Activated B cell treated with CpG ODN at 0.5 μM for 24 hours (primary cell): ENCODE data around the gene DMRTC2. TPM values are rescaled to one million over a fixed set of nuclear protein-coding genes. Genes with fewer than 3 reads are reported as not detected.

ENCODE experiments used
- ATAC-seq: fragments of 200-7000 bp; cut with Tn5 transposase; one replicate; pipeline ENCODE4 v1.10.0; 2021; ENCODE audit warnings: low read depth, mild to moderate bottlenecking, moderate library complexity
- CTCF ChIA-PET: fragments of 350-600 bp; sonication (Branson Sonifier 250); formaldehyde crosslinking; loops from one replicate; lab custom pipeline; 2021; ENCODE audit warnings: antibody characterized with exemption; lab: Charles Lee
- POLR2A ChIA-PET: fragments of 350-600 bp; sonication (Branson Sonifier 250); formaldehyde crosslinking; loops from one replicate; lab custom pipeline; 2021; ENCODE audit warnings: antibody characterized with exemption; lab: Charles Lee
- DNase-seq: peaks from one replicate; pipeline ENCODE4 v3.0.0; 2022
- H3K27ac Mint-ChIP-seq: one replicate; pipeline ENCODE4 v1.8.0; 2020; ENCODE audit warnings: mixed read lengths
- H3K27me3 Mint-ChIP-seq: one replicate; pipeline ENCODE4 v1.8.0; 2021; ENCODE audit warnings: mixed read lengths
- H3K36me3 Mint-ChIP-seq: one replicate; pipeline ENCODE4 v1.8.0; 2021; ENCODE audit warnings: low read depth, mixed read lengths
- H3K4me1 Mint-ChIP-seq: one replicate; pipeline ENCODE4 v1.8.0; 2021; ENCODE audit warnings: mixed read lengths
- H3K4me3 Mint-ChIP-seq: one replicate; pipeline ENCODE4 v1.8.0; 2020; ENCODE audit warnings: mild to moderate bottlenecking, mixed read lengths
- H3K9me3 Mint-ChIP-seq: one replicate; pipeline ENCODE4 v1.8.0; 2020; ENCODE audit warnings: mixed read lengths
- CTCF ChIP-seq: fragments of 200-600 bp; IDR thresholded peaks from one replicate; pipeline ENCODE4 v1.8.0; 2022; ENCODE audit warnings: antibody characterized with exemption, mild to moderate bottlenecking
- intact Hi-C: fragments of 100-400 bp; cut with micrococcal nuclease; formaldehyde crosslinking; loops from one replicate; pipeline ENCODE4 v1.15.1; 2024
- total RNA-seq: library from RNA; stranded (reverse); gene quantifications from 2 replicates; pipeline ENCODE4 v1.2.3, GENCODE V29; 2022

DMRTC2 gene
- total RNA-seq, 1 donor from 2014 or later: not detected

- CTCF ChIA-PET: interaction anchor here (1.3 kb wide), 1 partner anchor 23 kb away, joined by 6 read pairs; no protein-coding TSS in a partner anchor
Measured at GRCh38 chr19:41816761-41817160, 28.1 kb upstream of the DMRTC2 start.

GRCh38 chr19:41821003-41821735, 23.7 kb upstream of the DMRTC2 start:
- intact Hi-C loops: loop anchor here (1.0 to 5.0 kb wide), 3 partner anchors 28 to 179 kb away; no protein-coding TSS in a partner anchor
- H3K36me3 Mint-ChIP-seq: no peaks in the 10 kb centered on the region
- ATAC-seq (peak; percentile 97), DNase-seq (no peak)
- no peak for TF ChIP-seq CTCF
- no peaks in the 10 kb centered on the region for H3K4me1 Mint-ChIP-seq
- no peak overlapping the region for H3K27ac Mint-ChIP-seq
- no peak overlapping the region for H3K4me3 Mint-ChIP-seq
- H3K9me3 Mint-ChIP-seq: no peaks in the 10 kb centered on the region
- POLR2A ChIA-PET: interaction anchor here (1.0 to 1.8 kb wide), 2 partner anchors 28 to 68 kb away, joined by 3 to 9 read pairs; no protein-coding TSS in a partner anchor
- CTCF ChIA-PET: interaction anchor here (0.6 to 9.1 kb wide), 9 partner anchors 10 to 179 kb away, joined by 4 to 206 read pairs (median 10); partner anchors contain the start of genes CEACAM3 and CEACAM6
- peaks cover 17% of the 10 kb centered on the region for H3K27me3 Mint-ChIP-seq

More at GRCh38 chr19:41816761-41817160, 28.1 kb upstream of the DMRTC2 start:
- Mint-ChIP-seq H3K27me3 (peaks cover 5% of the 10 kb centered on the region), H3K36me3 (no peaks in the 10 kb centered on the region), H3K4me3 (no peak overlapping the region), H3K9me3 (no peaks in the 10 kb centered on the region), H3K27ac (no peak overlapping the region), H3K4me1 (no peaks in the 10 kb centered on the region)
- DNase-seq (no peak), ATAC-seq (no peak)
- intact Hi-C loops: no loop called here
- POLR2A ChIA-PET: no interaction called here
- no peak for TF ChIP-seq CTCF

- no peak for TF ChIP-seq CTCF
- POLR2A ChIA-PET: no interaction called here
- CTCF ChIA-PET: interaction anchor here (3.0 kb wide), 1 partner anchor 45 kb away, joined by 13 read pairs; no protein-coding TSS in a partner anchor
- Mint-ChIP-seq H3K4me1 (no peaks in the 10 kb centered on the region), H3K36me3 (no peaks in the 10 kb centered on the region), H3K27ac (no peak overlapping the region), H3K9me3 (no peaks in the 10 kb centered on the region), H3K27me3 (peaks cover 34% of the 10 kb centered on the region), H3K4me3 (no peak overlapping the region)
- ATAC-seq: no peak
- intact Hi-C loops: loop anchor here (5.0 kb wide), 1 partner anchor 46 kb away; no protein-coding TSS in a partner anchor
- no peak for DNase-seq
Measured at GRCh38 chr19:41837981-41838708, 6.7 kb upstream of the DMRTC2 start.

- H3K27me3 Mint-ChIP-seq: peaks cover 33% of the 10 kb centered on the region
- no peak overlapping the region for H3K27ac Mint-ChIP-seq
- ATAC-seq (no peak), DNase-seq (no peak)
- no peaks in the 10 kb centered on the region for H3K9me3 Mint-ChIP-seq
- POLR2A ChIA-PET: no interaction called here
- H3K4me1 Mint-ChIP-seq: no peaks in the 10 kb centered on the region
- no peak for TF ChIP-seq CTCF
- H3K36me3 Mint-ChIP-seq: no peaks in the 10 kb centered on the region
- intact Hi-C loops: loop anchor here (5.0 kb wide), 1 partner anchor 47 kb away; no protein-coding TSS in a partner anchor
- H3K4me3 Mint-ChIP-seq: no peak overlapping the region
- CTCF ChIA-PET: no interaction called here
Measured at GRCh38 chr19:41839211-41839610, 5.6 kb upstream of the DMRTC2 start.

GRCh38 chr19:41843371-41843770, 1.5 kb upstream of the DMRTC2 start:
- intact Hi-C loops: no loop called here
- Mint-ChIP-seq H3K4me1 (no peaks in the 10 kb centered on the region), H3K27me3 (peaks cover 16% of the 10 kb centered on the region), H3K27ac (no peak overlapping the region), H3K4me3 (no peak overlapping the region), H3K9me3 (no peaks in the 10 kb centered on the region), H3K36me3 (no peaks in the 10 kb centered on the region)
- ATAC-seq (no peak), DNase-seq (no peak)
- ChIA-PET POLR2A (no interaction called here), CTCF (interaction anchor here (1.0 to 1.6 kb wide), 2 partner anchors 14 to 50 kb away, joined by 3 to 4 read pairs; no protein-coding TSS in a partner anchor)
- TF ChIP-seq CTCF: no peak
